Effector memory CD8-positive, alpha-beta T cell (primary cell): Measurements from ENCODE around the gene KIF1B.
"Not testable (repeated sequence)": the region's sequence is repeated elsewhere in the genome, so short reads cannot be mapped to it uniquely, and the experiment has no call there.

ENCODE experiments used
- ATAC-seq: fragments of 150-1000 bp; cut with Tn5 transposase; replicated peaks from 2 replicates; pipeline ENCODE4 v1.10.0; 2021; ENCODE audit warnings: mild to moderate bottlenecking, moderate library complexity
- DNase-seq, 3 experiments: peaks; one replicate each; pipeline ENCODE4 v3.0.0; 2021
- H3K27ac Mint-ChIP-seq, 2 donors: one replicate each; pipeline ENCODE4 v1.8.0; 2022; ENCODE audit warnings: mild to moderate bottlenecking in 2 of 2, mixed read lengths in 2 of 2, moderate library complexity in 2 of 2
- H3K27me3 Mint-ChIP-seq, 2 donors: one replicate each; pipeline ENCODE4 v1.8.0; 2022; ENCODE audit warnings: mixed read lengths in 2 of 2
- H3K36me3 Mint-ChIP-seq: one replicate; pipeline ENCODE4 v1.8.0; 2022; ENCODE audit warnings: mild to moderate bottlenecking, moderate library complexity, mixed read lengths; ENCODE audit not compliant: insufficient read depth
- H3K4me1 Mint-ChIP-seq, 2 donors: one replicate each; pipeline ENCODE4 v1.8.0; 2022; ENCODE audit warnings: low read depth in 2 of 2, mixed read lengths in 2 of 2
- H3K4me3 Mint-ChIP-seq, 2 donors: one replicate each; pipeline ENCODE4 v1.8.0; 2022; ENCODE audit warnings: mild to moderate bottlenecking in 2 of 2, mixed read lengths in 2 of 2, moderate library complexity in 2 of 2
- H3K9me3 Mint-ChIP-seq, 2 donors: one replicate each; pipeline ENCODE4 v1.8.0; 2022; ENCODE audit warnings: mixed read lengths in 2 of 2

The KIF1B gene

DNA sequence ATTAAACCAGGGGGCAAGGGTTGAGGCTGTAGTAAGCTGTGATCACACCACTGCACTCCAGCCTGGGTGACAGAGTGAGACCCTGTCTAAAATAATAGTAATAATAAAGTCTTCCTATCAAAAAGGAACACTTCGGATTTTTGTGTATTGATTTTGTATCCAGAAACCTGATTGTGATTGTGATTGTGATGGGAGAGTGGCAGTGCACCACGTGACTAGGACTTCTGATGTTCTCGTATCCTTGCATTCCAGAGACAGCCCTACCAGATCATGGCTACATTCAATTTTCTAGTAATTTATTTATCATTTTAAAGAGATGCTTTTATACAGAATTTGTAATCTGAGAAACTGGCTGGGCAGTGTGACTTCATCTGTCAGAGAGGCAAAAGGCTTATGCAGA is 2.6 kb upstream of the KIF1B start:
- H3K27ac Mint-ChIP-seq, result no peak overlapping the region

DNA sequence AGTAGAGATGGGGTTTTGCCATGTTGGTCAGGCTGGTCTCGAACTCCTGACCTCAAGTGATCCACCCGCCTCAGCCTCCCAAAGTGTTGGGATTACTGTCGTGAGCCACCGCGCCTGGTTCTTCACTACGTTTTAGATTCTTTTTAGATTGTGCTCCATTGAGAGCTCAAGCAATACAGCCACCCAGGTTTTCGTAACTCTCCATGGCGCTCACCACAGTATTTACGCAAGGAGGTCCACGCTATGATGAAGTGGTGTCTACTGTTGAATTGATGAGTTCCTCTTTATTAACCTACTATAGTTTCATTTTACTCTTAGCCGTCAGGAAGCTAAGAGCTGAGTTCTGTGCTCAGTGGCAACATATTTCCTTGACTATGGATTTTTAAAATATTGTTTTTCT is 1.8 kb upstream of the KIF1B start:
- Mint-ChIP-seq H3K27me3 (no peaks in the 10 kb centered on the region), H3K27ac (peak overlapping the region in 1 of 2 donors; percentile 94), H3K36me3 (peaks cover 22% of the 10 kb centered on the region), H3K9me3 (no peaks in the 10 kb centered on the region), H3K4me3 (peak overlapping the region; percentile 92), H3K4me1 (peaks cover 22 to 24% of the 10 kb centered on the region in 2 donors)
- DNase-seq (no peak), ATAC-seq (no peak)

More for the DNA sequence above, 2.6 kb upstream of the KIF1B start:
- Mint-ChIP-seq H3K4me1 (peaks cover 17 to 20% of the 10 kb centered on the region in 2 donors), H3K4me3 (no peak overlapping the region), H3K9me3 (no peaks in the 10 kb centered on the region), H3K27me3 (no peaks in the 10 kb centered on the region), H3K36me3 (peaks cover 22% of the 10 kb centered on the region)
- ATAC-seq (no peak), DNase-seq (no peak)

DNA sequence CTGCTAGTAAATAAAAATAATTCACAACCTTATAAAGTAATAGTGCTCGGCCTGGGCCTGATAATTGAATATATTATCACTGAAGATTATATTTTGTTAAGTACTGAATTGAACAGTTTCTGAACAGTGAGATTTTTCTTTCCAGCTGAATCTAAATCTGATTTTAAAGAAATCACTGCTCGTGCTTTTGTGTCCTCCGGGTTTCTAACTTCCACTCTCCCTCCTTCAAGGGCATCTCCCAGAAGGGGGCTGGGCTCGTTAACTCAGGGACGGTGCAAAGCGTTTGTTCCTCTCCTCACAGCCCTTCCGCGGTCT is 823 bp upstream of the KIF1B start:
- DNase-seq (no peak), ATAC-seq (no peak)
- Mint-ChIP-seq H3K4me3 (peak overlapping the region; percentile 92), H3K9me3 (no peaks in the 10 kb centered on the region), H3K27me3 (no peaks in the 10 kb centered on the region), H3K36me3 (peaks cover 22% of the 10 kb centered on the region), H3K4me1 (peaks cover 24 to 26% of the 10 kb centered on the region in 2 donors), H3K27ac (peak overlapping the region; percentile 90 to 94)

DNA sequence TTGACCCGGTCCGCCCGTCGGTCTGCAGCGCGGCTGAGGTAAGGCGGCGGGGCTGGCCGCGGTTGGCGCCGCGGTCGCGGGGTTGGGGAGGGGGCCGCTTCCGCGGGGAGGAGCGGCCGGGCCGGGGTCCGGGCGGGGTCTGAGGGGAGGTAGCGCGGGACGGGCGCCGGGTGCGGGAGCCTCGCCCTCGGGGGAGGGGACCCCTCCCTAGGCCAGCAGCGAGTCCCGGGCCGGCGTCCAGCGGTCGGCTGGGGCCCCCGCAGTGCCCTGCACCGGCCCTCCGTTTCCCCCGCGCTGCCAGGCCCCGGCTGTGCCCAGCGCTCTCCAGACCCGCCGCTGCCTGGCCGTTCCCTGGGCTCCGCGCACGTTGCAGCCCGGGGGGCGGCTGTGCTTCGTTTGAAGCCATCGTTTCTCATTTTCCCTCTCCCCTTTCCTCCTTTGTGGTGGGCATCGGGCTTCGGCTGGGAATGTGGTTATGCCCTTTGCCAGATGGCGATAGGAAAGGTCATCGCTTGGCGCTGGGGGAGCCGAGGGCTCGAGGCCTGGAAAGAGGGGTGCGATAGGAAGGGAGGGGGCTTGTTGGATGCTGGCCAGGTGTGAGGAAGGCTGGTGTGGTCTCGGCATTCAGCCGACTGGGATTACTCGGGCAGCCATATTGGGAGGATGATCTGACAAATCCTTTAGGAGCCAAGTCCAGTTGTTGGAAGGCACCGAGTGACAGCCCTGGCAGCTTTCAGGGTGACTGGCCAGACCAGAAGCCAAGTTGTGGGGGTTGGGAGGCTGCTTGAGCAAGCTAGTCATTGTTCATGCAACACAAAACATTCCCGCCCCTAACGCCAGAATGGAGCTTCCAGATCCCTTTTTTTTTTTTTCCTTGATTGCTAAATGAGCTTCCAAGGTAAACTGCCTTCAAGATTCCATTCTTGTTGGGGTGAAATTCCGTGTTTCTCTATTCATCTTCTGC is 753 bp downstream of the KIF1B start:
- no peak for DNase-seq
- Mint-ChIP-seq H3K27ac (peak overlapping the region; percentile 65 to 86), H3K4me1 (peaks cover 31 to 33% of the 10 kb centered on the region in 2 donors), H3K9me3 (no peaks in the 10 kb centered on the region), H3K36me3 (peaks cover 22% of the 10 kb centered on the region), H3K27me3 (no peaks in the 10 kb centered on the region), H3K4me3 (peak overlapping the region; percentile 53 to 76)
- no peak for ATAC-seq

DNA sequence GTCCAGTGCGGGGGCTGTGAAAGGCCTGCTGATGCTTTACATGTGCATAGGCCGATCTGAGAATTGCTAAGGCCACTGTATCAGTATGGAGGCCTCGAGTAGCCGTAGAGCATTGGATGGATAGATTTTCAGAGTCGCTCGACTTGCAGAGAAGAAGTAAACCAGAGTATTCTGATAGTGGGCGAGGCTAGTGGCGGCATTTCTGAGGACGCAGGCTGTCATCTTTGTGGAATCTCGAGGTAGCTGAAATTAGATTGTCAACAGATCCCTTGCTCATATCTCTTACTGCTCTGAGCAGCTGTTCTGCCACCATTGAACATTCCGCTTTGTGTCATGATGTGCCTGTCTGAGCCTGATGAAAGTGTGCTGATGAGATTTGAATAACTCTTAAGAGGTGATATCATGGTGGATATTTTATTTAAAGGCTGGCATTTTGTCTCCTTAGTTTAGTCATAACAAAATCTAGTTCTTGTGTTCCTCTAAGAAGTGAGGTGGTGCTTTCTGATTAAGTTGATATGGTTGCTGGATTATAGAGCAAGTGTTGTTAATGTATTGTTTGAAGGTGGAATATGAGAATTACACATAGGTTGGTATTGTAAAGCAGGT is 1.5 kb downstream of the KIF1B start:
- Mint-ChIP-seq H3K9me3 (no peaks in the 10 kb centered on the region), H3K27ac (peak overlapping the region; percentile 65 to 86), H3K27me3 (no peaks in the 10 kb centered on the region), H3K4me3 (peak overlapping the region; percentile 53 to 76), H3K36me3 (peaks cover 22% of the 10 kb centered on the region), H3K4me1 (peaks cover 36 to 40% of the 10 kb centered on the region in 2 donors)
- DNase-seq, result no peak
- ATAC-seq, result no peak

DNA sequence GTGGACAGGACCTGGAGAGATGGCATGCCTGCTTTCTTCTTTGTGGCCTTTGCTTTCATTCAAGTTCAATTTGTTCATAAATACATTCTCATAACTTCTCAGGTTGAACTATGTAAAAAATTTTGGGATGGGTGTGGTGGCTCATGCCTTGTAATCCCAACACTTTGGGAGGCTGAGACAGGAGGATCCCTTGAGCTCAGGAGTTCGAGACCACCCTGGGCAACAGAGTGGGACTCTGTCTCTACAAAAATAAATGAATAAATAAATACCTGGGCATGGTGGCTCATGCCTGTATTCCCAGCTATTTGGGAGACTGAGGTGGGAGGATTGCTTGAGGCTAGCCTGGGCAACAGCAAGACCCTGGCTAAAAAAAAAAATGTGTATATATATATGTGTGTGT is 2.1 kb downstream of the KIF1B start:
- no peaks in the 10 kb centered on the region for H3K9me3 Mint-ChIP-seq
- peak overlapping the region; percentile 53 to 76 for H3K4me3 Mint-ChIP-seq
- peaks cover 37 to 40% of the 10 kb centered on the region in 2 donors for H3K4me1 Mint-ChIP-seq
- H3K27ac Mint-ChIP-seq, result peak overlapping the region in 1 of 2 donors; percentile 86
- H3K27me3 Mint-ChIP-seq, result no peaks in the 10 kb centered on the region
- no peak for DNase-seq
- ATAC-seq, result no peak
- H3K36me3 Mint-ChIP-seq, result peaks cover 22% of the 10 kb centered on the region

DNA sequence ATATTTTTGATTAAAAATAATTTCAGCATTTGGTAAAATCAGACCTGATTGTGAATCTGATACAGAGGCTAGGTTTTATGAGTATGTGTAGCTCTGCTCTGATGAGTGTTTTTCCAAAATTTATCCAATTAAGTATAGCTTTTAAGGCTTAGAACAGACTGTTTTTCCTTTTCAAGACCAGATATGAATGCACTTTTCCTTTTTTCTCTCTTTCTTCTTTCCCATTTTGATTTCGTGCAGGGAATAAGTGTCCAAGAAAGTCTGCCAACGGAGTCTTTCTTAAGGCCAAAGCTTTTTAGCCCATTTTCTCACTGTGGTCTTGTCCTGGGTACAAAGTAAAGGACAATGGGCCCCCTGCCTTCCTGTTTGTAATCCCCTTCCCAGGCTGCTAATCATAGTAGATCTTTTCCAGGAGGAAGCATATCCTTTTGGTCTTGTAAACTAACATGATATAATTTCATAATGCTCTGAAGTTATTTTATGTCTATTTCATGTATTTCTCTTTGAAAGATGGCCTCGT is 2.9 kb downstream of the KIF1B start:
- peaks cover 39 to 46% of the 10 kb centered on the region in 2 donors for H3K4me1 Mint-ChIP-seq
- H3K9me3 Mint-ChIP-seq, result no peaks in the 10 kb centered on the region
- DNase-seq, result no peak
- H3K27ac Mint-ChIP-seq, result peak overlapping the region in 1 of 2 donors; percentile 27
- H3K4me3 Mint-ChIP-seq, result no peak overlapping the region
- no peaks in the 10 kb centered on the region for H3K27me3 Mint-ChIP-seq
- peaks cover 23% of the 10 kb centered on the region for H3K36me3 Mint-ChIP-seq
- ATAC-seq, result no peak

DNA sequence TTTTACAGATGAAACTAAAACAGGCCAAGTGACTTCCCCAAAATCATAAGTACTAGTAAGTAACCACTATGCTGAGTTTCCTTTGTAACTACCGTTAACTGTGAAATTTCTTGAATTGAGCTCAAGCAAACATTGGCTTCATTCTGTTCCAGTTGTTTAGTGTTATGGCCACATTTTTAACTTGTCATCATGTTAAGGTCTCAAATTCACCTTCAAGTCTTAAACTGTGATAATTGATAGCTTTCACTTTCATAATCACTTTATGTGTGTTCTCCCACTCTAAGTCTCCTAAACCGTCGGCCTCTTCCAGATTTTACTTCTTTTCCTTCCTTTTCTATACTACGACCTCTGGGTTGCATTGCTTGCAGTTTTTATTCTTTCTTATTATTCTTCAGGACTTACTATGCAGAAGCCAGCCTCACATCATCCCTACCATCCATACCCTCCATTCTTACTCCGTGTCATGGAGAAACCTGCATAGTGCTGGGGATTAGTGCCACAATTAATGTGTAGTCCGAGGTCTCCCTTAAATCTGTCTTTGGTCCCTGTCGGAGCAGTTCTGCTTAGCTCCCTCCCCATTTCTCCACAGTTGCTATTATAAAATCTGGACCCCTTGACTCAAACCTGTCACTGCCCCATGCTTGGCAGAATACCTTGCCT is 5.8 kb downstream of the KIF1B start:
- DNase-seq, result no peak
- H3K27me3 Mint-ChIP-seq, result no peaks in the 10 kb centered on the region
- no peaks in the 10 kb centered on the region for H3K9me3 Mint-ChIP-seq
- peak; percentile 36 for ATAC-seq
- H3K36me3 Mint-ChIP-seq, result peaks cover 19% of the 10 kb centered on the region
- H3K27ac Mint-ChIP-seq, result peak overlapping the region; percentile 5 to 84
- H3K4me3 Mint-ChIP-seq, result peak overlapping the region; percentile 28 to 46
- H3K4me1 Mint-ChIP-seq, result peaks cover 29 to 42% of the 10 kb centered on the region in 2 donors

DNA sequence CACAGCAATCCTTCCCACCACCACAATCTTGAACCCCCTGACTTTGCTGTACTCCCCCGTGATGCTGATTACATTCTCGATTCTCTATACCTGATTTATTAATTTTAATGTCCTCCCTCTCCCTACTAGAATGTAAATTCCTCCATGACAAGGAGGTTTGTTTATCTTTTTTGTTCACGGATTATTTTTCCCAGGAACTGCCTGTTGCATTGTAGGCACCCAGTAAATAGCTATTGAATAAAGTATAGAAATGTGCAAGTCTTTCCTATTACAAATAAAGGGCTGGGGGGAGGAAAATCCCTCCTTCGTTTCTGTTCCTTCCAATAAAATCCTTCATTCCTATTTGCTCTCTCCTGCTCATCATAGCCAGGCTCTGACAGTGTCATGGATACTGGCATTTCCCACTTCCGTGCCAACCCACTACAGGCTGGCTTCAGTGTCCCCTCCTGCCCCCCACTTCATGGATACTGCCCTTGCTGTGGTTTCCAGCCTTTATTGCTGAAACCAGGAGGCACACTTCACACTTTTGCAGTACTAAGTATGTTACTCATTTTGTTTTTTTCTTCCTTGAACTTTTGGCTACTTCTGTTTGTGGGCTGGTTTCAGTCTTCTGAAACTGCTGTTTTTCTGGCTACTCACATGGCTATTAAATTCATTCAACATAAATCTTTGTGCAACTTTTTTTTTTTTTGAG is 7.5 kb downstream of the KIF1B start:
- Mint-ChIP-seq H3K4me3 (no peak overlapping the region), H3K27ac (no peak overlapping the region), H3K36me3 (peaks cover 8% of the 10 kb centered on the region), H3K4me1 (peaks cover 19 to 37% of the 10 kb centered on the region in 2 donors), H3K27me3 (no peaks in the 10 kb centered on the region), H3K9me3 (no peaks in the 10 kb centered on the region)
- DNase-seq, result no peak
- ATAC-seq, result no peak

DNA sequence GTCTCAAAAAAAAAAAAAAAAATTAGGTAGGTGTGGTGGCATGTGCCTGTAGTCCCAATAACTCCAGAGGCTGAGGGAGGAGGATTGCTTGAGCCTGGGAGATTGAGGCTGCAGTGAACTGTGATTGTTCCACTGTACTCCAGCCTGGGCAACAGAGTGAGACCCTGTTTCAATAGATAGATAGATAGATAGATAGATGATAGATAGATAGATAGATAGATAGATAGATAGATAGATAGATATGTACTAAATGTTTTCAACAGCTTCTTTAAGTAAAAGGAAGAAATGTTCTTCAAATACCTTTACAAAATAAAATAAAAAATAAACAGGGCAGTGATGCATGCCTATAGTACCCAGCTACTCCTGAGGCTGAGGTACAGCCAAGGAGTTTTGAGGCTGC is 9.8 kb downstream of the KIF1B start:
- no peak for DNase-seq
- Mint-ChIP-seq H3K27me3 (no peaks in the 10 kb centered on the region), H3K9me3 (no peaks in the 10 kb centered on the region), H3K4me1 (peaks cover 14 to 30% of the 10 kb centered on the region in 2 donors), H3K27ac (no peak overlapping the region), H3K4me3 (no peak overlapping the region), H3K36me3 (peaks cover 8% of the 10 kb centered on the region)
- no peak for ATAC-seq

DNA sequence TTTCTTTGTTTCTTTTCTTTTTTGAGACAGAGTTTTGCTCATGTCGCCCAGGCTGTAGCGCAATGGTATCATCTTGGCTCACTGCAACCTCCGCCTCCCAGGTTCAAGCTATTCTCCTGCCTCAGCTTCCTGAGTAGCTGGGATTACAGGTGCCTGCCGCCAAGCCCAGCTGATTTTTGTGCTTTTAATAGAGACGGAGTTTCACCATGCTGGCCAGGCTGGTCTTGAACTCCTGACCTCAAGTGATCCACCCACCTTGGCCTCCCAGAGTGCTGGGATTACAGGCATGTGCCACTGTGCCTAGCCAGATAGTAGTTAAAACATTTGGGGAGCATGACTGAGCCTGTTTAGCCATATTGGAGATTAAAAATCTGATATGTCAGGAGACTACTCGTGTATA is 10.3 kb downstream of the KIF1B start:
- H3K27ac Mint-ChIP-seq, ATAC-seq, DNase-seq, H3K27me3 Mint-ChIP-seq, H3K4me3 Mint-ChIP-seq, H3K36me3 Mint-ChIP-seq, H3K9me3 Mint-ChIP-seq: not testable (repeated sequence)
- H3K4me1 Mint-ChIP-seq, result peaks cover 10 to 26% of the 10 kb centered on the region in 2 donors

DNA sequence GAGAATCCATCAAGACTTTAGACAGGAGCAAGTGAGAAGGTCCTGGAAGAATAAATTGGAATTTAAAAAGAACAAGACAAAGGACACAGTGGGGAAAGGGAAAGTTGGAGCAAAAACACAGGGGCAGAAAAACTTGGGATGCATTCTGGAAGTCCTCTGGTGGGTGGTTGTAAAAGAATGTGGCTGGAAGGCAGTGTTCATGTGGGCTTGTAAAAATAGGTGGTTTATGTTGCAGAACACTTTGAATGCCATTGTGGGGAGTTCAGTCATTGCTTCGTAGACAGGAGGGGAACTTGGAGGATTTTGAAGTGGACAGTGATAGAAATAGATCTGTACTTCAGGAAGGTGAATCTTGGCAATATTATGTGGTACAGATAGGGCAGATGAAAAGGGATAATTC is 15.2 kb downstream of the KIF1B start:
- ATAC-seq (no peak), DNase-seq (no peak)
- H3K4me1 Mint-ChIP-seq, result peaks cover 0 to 9% of the 10 kb centered on the region in 2 donors
- no peak overlapping the region for H3K4me3 Mint-ChIP-seq
- no peaks in the 10 kb centered on the region for H3K9me3 Mint-ChIP-seq
- H3K36me3 Mint-ChIP-seq, result no peaks in the 10 kb centered on the region
- H3K27me3 Mint-ChIP-seq, result no peaks in the 10 kb centered on the region
- peak overlapping the region in 1 of 2 donors; percentile 56 for H3K27ac Mint-ChIP-seq

DNA sequence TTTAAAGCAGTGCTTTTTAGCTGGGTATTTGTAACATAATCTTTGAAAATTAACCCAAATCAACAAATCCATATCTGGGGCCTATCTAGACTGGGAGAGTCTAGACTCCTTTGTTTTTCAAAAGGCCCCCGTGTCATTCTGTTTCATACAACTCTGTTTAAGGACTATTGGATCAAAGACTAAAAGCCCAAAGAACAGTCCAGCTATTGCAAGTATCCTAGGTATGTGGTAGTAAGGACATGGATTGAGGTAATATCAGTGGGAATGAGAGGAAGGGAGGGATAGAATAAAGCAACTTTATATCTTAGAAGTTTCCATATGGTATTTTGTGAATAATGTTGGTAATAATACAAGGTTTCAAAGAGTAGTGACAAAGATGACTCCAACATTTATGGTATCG is 18.2 kb downstream of the KIF1B start:
- peaks cover 0 to 4% of the 10 kb centered on the region in 2 donors for H3K4me1 Mint-ChIP-seq

More for the DNA sequence above, 18.2 kb downstream of the KIF1B start:
- DNase-seq (no peak), ATAC-seq (no peak)
- Mint-ChIP-seq H3K4me3 (no peak overlapping the region), H3K9me3 (no peaks in the 10 kb centered on the region), H3K27me3 (no peaks in the 10 kb centered on the region), H3K36me3 (no peaks in the 10 kb centered on the region), H3K27ac (no peak overlapping the region)
